H9 (cell line): Measurements from ENCODE around the gene ALPG. TPM values are rescaled to one million over a fixed set of nuclear protein-coding genes. Genes with fewer than 3 reads are reported as not detected.
A peak's percentile ranks its signal among the peaks of the same experiment; 100 is the strongest.
"Not testable (repeated sequence)": the region's sequence is repeated elsewhere in the genome, so short reads cannot be mapped to it uniquely, and the experiment has no call there.

Source experiments
- DNase-seq: peaks from one replicate; pipeline ENCODE4 v3.0.0-alpha.2; 2017
- H2AFZ ChIP-seq: one replicate; pipeline ENCODE4 v1.6.1; 2013; ENCODE audit warnings: mild to moderate bottlenecking, low read length, control low read depth, moderate library complexity
- H2AK5ac ChIP-seq: 2 replicates; pipeline ENCODE4 v1.6.1; 2013; ENCODE audit warnings: low read length, control low read depth, mixed read lengths; ENCODE audit not compliant: insufficient read length
- H2BK120ac ChIP-seq: one replicate; pipeline ENCODE4 v1.6.1; 2013; ENCODE audit warnings: low read depth, mild to moderate bottlenecking, low read length, control low read depth, inconsistent platforms; ENCODE audit not compliant: poor library complexity, severe bottlenecking
- H2BK12ac ChIP-seq: 2 replicates; pipeline ENCODE4 v1.6.1; 2013; ENCODE audit warnings: low read length, control low read depth, mixed read lengths, low read depth; ENCODE audit not compliant: insufficient read length
- H2BK15ac ChIP-seq: 2 replicates; pipeline ENCODE4 v1.6.1; 2013; ENCODE audit warnings: low read depth, low read length, control low read depth
- H2BK20ac ChIP-seq: one replicate; pipeline ENCODE4 v1.6.1; 2013; ENCODE audit warnings: low read depth, mild to moderate bottlenecking, low read length, control low read depth, inconsistent platforms; ENCODE audit not compliant: poor library complexity, severe bottlenecking
- H2BK5ac ChIP-seq: 2 replicates; pipeline ENCODE4 v1.6.1; 2013; ENCODE audit warnings: low read length, control low read depth, mixed read lengths; ENCODE audit not compliant: insufficient read length
- H3K14ac ChIP-seq: 2 replicates; pipeline ENCODE4 v1.6.1; 2013; ENCODE audit warnings: low read length, control low read depth; ENCODE audit not compliant: insufficient read depth
- H3K18ac ChIP-seq: 2 replicates; pipeline ENCODE4 v1.6.1; 2013; ENCODE audit warnings: low read depth, mild to moderate bottlenecking, mixed read lengths, low read length, control low read depth; ENCODE audit not compliant: insufficient read length
- H3K23ac ChIP-seq: 2 replicates; pipeline ENCODE4 v1.6.1; 2013; ENCODE audit warnings: low read length, control low read depth, mixed read lengths, low read depth; ENCODE audit not compliant: insufficient read length
- H3K23me2 ChIP-seq: 2 replicates; pipeline ENCODE4 v1.6.1; 2013; ENCODE audit warnings: low read depth, mild to moderate bottlenecking, mixed read lengths, low read length, control low read depth; ENCODE audit not compliant: insufficient read length, poor library complexity, severe bottlenecking
- H3K27ac ChIP-seq: 2 replicates; pipeline ENCODE4 v1.5.1; 2013; ENCODE audit warnings: low read length, control low read depth, mixed read lengths, low read depth; ENCODE audit not compliant: insufficient read length
- H3K27me3 ChIP-seq: 2 replicates; pipeline ENCODE4 v1.6.1; 2013; ENCODE audit warnings: low read length, control low read depth, inconsistent platforms; ENCODE audit not compliant: insufficient read depth
- H3K4ac ChIP-seq: 2 replicates; pipeline ENCODE4 v1.6.1; 2013; ENCODE audit warnings: low read depth, mild to moderate bottlenecking, control low read depth, inconsistent platforms, low read length, moderate library complexity
- H3K4me1 ChIP-seq: 2 replicates; pipeline ENCODE4 v1.6.1; 2013; ENCODE audit warnings: low read length, control low read depth, inconsistent platforms; ENCODE audit not compliant: insufficient read depth
- H3K4me2 ChIP-seq: 2 replicates; pipeline ENCODE4 v1.6.1; 2013; ENCODE audit warnings: low read length, control low read depth, mixed read lengths; ENCODE audit not compliant: insufficient read length, insufficient read depth
- H3K56ac ChIP-seq: 2 replicates; pipeline ENCODE4 v1.6.1; 2013; ENCODE audit warnings: low read depth, mild to moderate bottlenecking, mixed read lengths, low read length, control low read depth; ENCODE audit not compliant: insufficient read length
- H3K79me1 ChIP-seq: 2 replicates; pipeline ENCODE4 v1.6.1; 2013; ENCODE audit warnings: low read depth, mild to moderate bottlenecking, moderate library complexity, low read length, control low read depth, inconsistent platforms; ENCODE audit not compliant: insufficient read depth, poor library complexity, severe bottlenecking
- H3K79me2 ChIP-seq: 2 replicates; pipeline ENCODE4 v1.6.1; 2013; ENCODE audit warnings: low read length, control low read depth, inconsistent platforms; ENCODE audit not compliant: insufficient read depth
- H3K9ac ChIP-seq: 2 replicates; pipeline ENCODE4 v1.6.1; 2013; ENCODE audit warnings: low read length, control low read depth, mixed read lengths; ENCODE audit not compliant: insufficient read length; ENCODE audit errors: extremely low read depth
- H3K9me3 ChIP-seq: one replicate; pipeline ENCODE4 v1.6.1; 2013; ENCODE audit warnings: low read depth, low read length, inconsistent platforms; ENCODE audit not compliant: control insufficient read depth
- H3T11ph ChIP-seq: one replicate; pipeline ENCODE4 v1.6.1; 2013; ENCODE audit warnings: mild to moderate bottlenecking, low read length, control low read depth, inconsistent platforms
- H4K20me1 ChIP-seq: one replicate; pipeline ENCODE4 v1.6.1; 2013; ENCODE audit not compliant: control insufficient read depth, insufficient read length, insufficient read depth
- H4K5ac ChIP-seq: 2 replicates; pipeline ENCODE4 v1.6.1; 2013; ENCODE audit warnings: low read depth, mild to moderate bottlenecking, mixed read lengths, low read length, control low read depth; ENCODE audit not compliant: insufficient read length
- H4K8ac ChIP-seq: replicated peaks from 2 replicates; pipeline ENCODE4 v1.6.1; 2013; ENCODE audit warnings: low read length, control low read depth, mixed read lengths, low read depth; ENCODE audit not compliant: insufficient read length
- H4K91ac ChIP-seq: 2 replicates; pipeline ENCODE4 v1.6.1; 2013; ENCODE audit warnings: low read depth, mild to moderate bottlenecking, moderate library complexity, mixed read lengths, low read length, control low read depth; ENCODE audit not compliant: insufficient read length
- H3K27ac Mint-ChIP-seq, 3 experiments: 2 replicates in 2 of 3; 3 replicates in 1 of 3; pipeline ENCODE4 v1.8.0; 2020 to 2021; ENCODE audit warnings: mixed read lengths in 3 of 3, mild to moderate bottlenecking in 1 of 3, moderate library complexity in 1 of 3
- H3K27me3 Mint-ChIP-seq: 2 replicates; pipeline ENCODE4 v1.8.0; 2021; ENCODE audit warnings: low read depth, mild to moderate bottlenecking, moderate library complexity, mixed read lengths
- H3K36me3 Mint-ChIP-seq, 3 experiments: 2 replicates in 2 of 3; 3 replicates in 1 of 3; pipeline ENCODE4 v1.8.0; 2020 to 2021; ENCODE audit warnings: low read depth in 3 of 3, mixed read lengths in 3 of 3; ENCODE audit not compliant: insufficient read depth in 1 of 3
- H3K4me1 Mint-ChIP-seq, 2 experiments: 2 replicates each; pipeline ENCODE4 v1.8.0; 2020; ENCODE audit warnings: mixed read lengths in 2 of 2
- H3K4me3 Mint-ChIP-seq, 2 experiments: 2 replicates in 1 of 2; 3 replicates in 1 of 2; pipeline ENCODE4 v1.8.0; 2020 to 2021; ENCODE audit warnings: mild to moderate bottlenecking in 2 of 2, mixed read lengths in 2 of 2, moderate library complexity in 1 of 2
- H3K9me3 Mint-ChIP-seq, 2 experiments: 2 replicates in 1 of 2; 3 replicates in 1 of 2; pipeline ENCODE4 v1.8.0; 2020; ENCODE audit warnings: mild to moderate bottlenecking in 2 of 2, mixed read lengths in 2 of 2, moderate library complexity in 1 of 2
- CTCF ChIP-seq: fragments of 200-600 bp; sonication (generic); conservative IDR thresholded peaks from 3 replicates; pipeline ENCODE4 v1.8.0; 2021; ENCODE audit warnings: antibody characterized with exemption, mild to moderate bottlenecking
- WGBS: extraction: QIAGEN DNeasy Blood & Tissue Kit; methylation state at CpG from one replicate; pipeline ENCODE4 v1.1.7; 2013; ENCODE audit warnings: missing lambda C conversion rate, low lambda C conversion rate, mixed read lengths; ENCODE audit not compliant: insufficient read length; ENCODE audit errors: extremely low coverage; 5-methylcytosine and 5-hydroxymethylcytosine counted together
- total RNA-seq: library from RNA; stranded (reverse); gene quantifications from 2 replicates; pipeline ENCODE4 v1.2.1, GENCODE V29; 2021

The ALPG gene
- total RNA-seq, 1 experiment from 2014 or later: 1.3 TPM

- Histone ChIP-seq H3K4ac (no peak overlapping the region), H3T11ph (no peak overlapping the region), H3K9me3 (no peaks in the 10 kb centered on the region), H2BK120ac (no peak overlapping the region), H3K56ac (no peak overlapping the region), H2AFZ (no peak overlapping the region), H4K91ac (no peak overlapping the region), H2BK15ac (no peak overlapping the region), H3K27ac (no peak overlapping the region), H3K4me2 (no peak overlapping the region), H3K18ac (no peak overlapping the region), H2BK20ac (no peak overlapping the region), H2AK5ac (no peak overlapping the region), H3K9ac (no peak overlapping the region), H3K79me2 (no peaks in the 10 kb centered on the region), H3K23ac (no peak overlapping the region), H2BK12ac (peak overlapping the region; percentile 33), H3K4me1 (peaks cover 2% of the 10 kb centered on the region; the same call in 1 of the 2 replicates), H4K5ac (no peak overlapping the region), H3K23me2 (no peaks in the 10 kb centered on the region), H4K20me1 (no peaks in the 10 kb centered on the region), H4K8ac (no peak overlapping the region), H3K79me1 (no peaks in the 10 kb centered on the region), H2BK5ac (no peak overlapping the region), H3K27me3 (no peaks in the 10 kb centered on the region), H3K14ac (0 out of 2 replicates have a peak overlapping the region, but pooled peaks have one; percentile 48)
- DNase-seq: no peak
- TF ChIP-seq CTCF: no peak
- Mint-ChIP-seq H3K27ac (no peak overlapping the region), H3K36me3 (0 out of 7 replicates have a peak, but pooled peaks cover 0 to 2% (median 0%) of the 10 kb centered on the region in 3 experiments), H3K4me3 (no peak overlapping the region), H3K9me3 (no peaks in the 10 kb centered on the region), H3K4me1 (peaks cover 25 to 37% of the 10 kb centered on the region in 2 experiments), H3K27me3 (peaks cover 17% of the 10 kb centered on the region)
- WGBS: no CpG with 5 or more reads among the region's 17 CpGs
Measured at GRCh38 chr2:232377841-232378734, 28.6 kb upstream of the ALPG start.

- Histone ChIP-seq H2BK12ac (peak within 1 kb of the TSS; percentile 33), H3K14ac (0 out of 2 replicates have a peak within 1 kb of the TSS, but pooled peaks have one; percentile 48)
- H3K79me1 ChIP-seq, DNase-seq, H4K5ac ChIP-seq, H3K23ac ChIP-seq, H2BK120ac ChIP-seq, H4K8ac ChIP-seq, H3K79me2 ChIP-seq, H3K18ac ChIP-seq, H3K27me3 ChIP-seq, H4K20me1 ChIP-seq, H3K27ac ChIP-seq, H3K9me3 Mint-ChIP-seq, H2AFZ ChIP-seq, H3K36me3 Mint-ChIP-seq, H2BK15ac ChIP-seq, H3K4ac ChIP-seq, H2BK5ac ChIP-seq, H3K56ac ChIP-seq, H3K4me2 ChIP-seq, H3K27ac Mint-ChIP-seq, H2BK20ac ChIP-seq, H2AK5ac ChIP-seq, H3K4me1 ChIP-seq, H4K91ac ChIP-seq, H3T11ph ChIP-seq, H3K9me3 ChIP-seq, H3K9ac ChIP-seq, H3K4me3 Mint-ChIP-seq, H3K23me2 ChIP-seq: not testable (repeated sequence)
- Mint-ChIP-seq H3K27me3 (peaks cover 23% of the 10 kb centered on the region), H3K4me1 (peaks cover 25 to 38% of the 10 kb centered on the region in 2 experiments)
- WGBS: no CpG with 5 or more reads among the region's 12 CpGs
Measured at GRCh38 chr2:232378735-232379151, 27.9 kb upstream of the ALPG start, which contains the start of gene ALPP. Gene ALPP, plus strand, starts transcription at chr2:232378751. Its CDS starts 52 bp downstream, at chr2:232378803.
